Right lobe of liver (tissue), 6 donors: ENCODE results near the gene COA6. TPM values are rescaled to one million over a fixed set of nuclear protein-coding genes. Genes with fewer than 3 reads are reported as not detected.

Experiments used
- ATAC-seq, 4 donors: fragments of 200-7000 bp; cut with Tn5 transposase; one replicate each; pipeline ENCODE4 v1.9.1; 2020; ENCODE audit warnings: mild to moderate bottlenecking in 4 of 4, moderate library complexity in 4 of 4
- DNase-seq, 3 donors: peaks; one replicate each; pipeline ENCODE4 v3.0.0-alpha.2; 2020
- H3K27ac ChIP-seq, 3 donors: fragments of 200-600 bp; one replicate each; pipeline ENCODE4 v1.8.0; 2022
- H3K27me3 ChIP-seq, 2 donors: fragments of 200-600 bp; one replicate each; pipeline ENCODE4 v1.8.0; 2022
- H3K36me3 ChIP-seq, 4 donors: fragments of 200-600 bp; sonication (generic) in 1 of 4; one replicate each; pipeline versions ENCODE4 v1.5.1 to v1.8.0; 2017 to 2022; ENCODE audit warnings: control low read depth in 1 of 4
- H3K4me1 ChIP-seq, 4 donors: fragments of 200-600 bp; sonication (generic) in 1 of 4; one replicate each; pipeline versions ENCODE4 v1.5.1 to v1.8.0; 2017 to 2022; ENCODE audit warnings: control low read depth in 1 of 4
- H3K4me3 ChIP-seq, 3 donors: fragments of 200-600 bp; one replicate each; pipeline ENCODE4 v1.8.0; 2022
- H3K9me3 ChIP-seq, 4 donors: fragments of 200-600 bp; sonication (generic) in 1 of 4; one replicate each; pipeline versions ENCODE4 v1.5.1 to v1.8.0; 2017 to 2022; ENCODE audit warnings: control low read depth in 1 of 4
- CTCF ChIP-seq, 4 donors: fragments of 200-600 bp in 3 of 4; fragments of 450-650 bp in 1 of 4; IDR thresholded peaks; one replicate each; pipeline versions ENCODE4 v1.5.1 to v1.8.0; 2016 to 2022; ENCODE audit warnings: antibody characterized with exemption in 4 of 4, mild to moderate bottlenecking in 2 of 4
- POLR2A ChIP-seq: fragments of 450-650 bp; IDR thresholded peaks from one replicate; pipeline ENCODE4 v1.6.1; 2017; ENCODE audit warnings: antibody characterized with exemption, mild to moderate bottlenecking
- WGBS: methylation state at CpG from one replicate; pipeline ENCODE4 v1.1.6; 2018; ENCODE audit warnings: low coverage, low lambda C conversion rate; ENCODE audit not compliant: insufficient coverage; ENCODE audit errors: missing lambda C conversion rate; 5-methylcytosine and 5-hydroxymethylcytosine counted together
- intact Hi-C, 2 donors: fragments of 100-400 bp; cut with DNase I; formaldehyde crosslinking; loops; one replicate each; pipeline versions ENCODE4 v1.11.2 to v1.14.1; 2022
- total RNA-seq, 6 experiments: library from RNA; depleted of rRNA in 2 of 6; stranded (reverse); fragments of >200 nt in 2 of 6; fragmentation: NEBNext Ultra II Directional in 3 of 6; extraction: Animal tissue kit (Norgen Biotek cat#: 25700) in 3 of 6; gene quantifications; one replicate each; pipeline versions ENCODE4 v1.1.0 to v1.2.4, GENCODE V29; 2016 to 2023
- donor health status: DM: no; HTN: yes; CAD: no.
- donor health status: DM: no; HTN: no; CAD: no.
- donor health status: DM: no; HTN: no; CAD: no.
- donor health status: DM: no; HTN: yes; CAD: no.
- donor health status: DM: no; HTN: yes; CAD: no.

COA6 gene
- total RNA-seq, 6 experiments from 2014 or later = 12.8 to 29.3 (median 16.2) TPM

- Histone ChIP-seq H3K4me3 (no peak overlapping the region), H3K4me1 (peaks cover 0 to 3% (median 0%) of the 10 kb centered on the region in 4 donors), H3K36me3 (no peaks in the 10 kb centered on the region), H3K27ac (no peak overlapping the region), H3K9me3 (no peaks in the 10 kb centered on the region), H3K27me3 (no peaks in the 10 kb centered on the region)
- DNase-seq = no peak
- 58% methylated on average over 8 of the region's 9 CpGs for WGBS
- no peak for TF ChIP-seq POLR2A
- ATAC-seq = peak in 2 of 4 donors; percentile 43 to 53
- intact Hi-C loops = no loop called here
Observed at GRCh38 chr1:234327577-234328164, 45.6 kb upstream of the COA6 start.

- DNase-seq (no peak), ATAC-seq (no peak)
- H3K36me3 ChIP-seq = no peaks in the 10 kb centered on the region
- intact Hi-C loops = no loop called here
- no peak for TF ChIP-seq POLR2A
- TF ChIP-seq CTCF (IDR thresholded peaks at IDR 0.05) = no peak
- H3K27ac ChIP-seq = no peak overlapping the region
- H3K9me3 ChIP-seq = no peaks in the 10 kb centered on the region
- peaks cover 0 to 3% (median 0%) of the 10 kb centered on the region in 4 donors for H3K4me1 ChIP-seq
- H3K27me3 ChIP-seq = no peaks in the 10 kb centered on the region
- H3K4me3 ChIP-seq = no peak overlapping the region
- WGBS = 76% methylated on average over 4 of the region's 4 CpGs
Observed at GRCh38 chr1:234330843-234331215, 42.4 kb upstream of the COA6 start.

GRCh38 chr1:234331507-234331906 lies 41.7 kb upstream of the COA6 start:
- peaks cover 0 to 3% (median 0%) of the 10 kb centered on the region in 4 donors for H3K4me1 ChIP-seq
- H3K27me3 ChIP-seq = no peaks in the 10 kb centered on the region
- no peak overlapping the region for H3K4me3 ChIP-seq
- no peaks in the 10 kb centered on the region for H3K9me3 ChIP-seq
- WGBS = 28% methylated on average over 2 of the region's 2 CpGs
- no peak for ATAC-seq
- H3K27ac ChIP-seq = no peak overlapping the region
- DNase-seq = no peak
- H3K36me3 ChIP-seq = no peaks in the 10 kb centered on the region
- TF ChIP-seq POLR2A = no peak
- TF ChIP-seq CTCF (IDR thresholded peaks at IDR 0.05) = no peak
- intact Hi-C loops = no loop called here

GRCh38 chr1:234336359-234336758 lies 36.9 kb upstream of the COA6 start:
- 53% methylated on average over 2 of the region's 2 CpGs for WGBS
- H3K36me3 ChIP-seq = no peaks in the 10 kb centered on the region
- ATAC-seq (no peak), DNase-seq (no peak)
- H3K4me1 ChIP-seq = no peaks in the 10 kb centered on the region
- H3K27me3 ChIP-seq = no peaks in the 10 kb centered on the region
- no peak overlapping the region for H3K4me3 ChIP-seq
- H3K9me3 ChIP-seq = peaks cover 0 to 9% (median 3%) of the 10 kb centered on the region in 4 donors
- intact Hi-C loops = no loop called here
- TF ChIP-seq CTCF (IDR thresholded peaks at IDR 0.05) (no peak), POLR2A (no peak)
- H3K27ac ChIP-seq = no peak overlapping the region

GRCh38 chr1:234337233-234337632 lies 36.0 kb upstream of the COA6 start:
- H3K4me3 ChIP-seq = no peak overlapping the region
- H3K27me3 ChIP-seq = no peaks in the 10 kb centered on the region
- H3K27ac ChIP-seq = no peak overlapping the region
- DNase-seq (no peak), ATAC-seq (no peak)
- H3K9me3 ChIP-seq = peaks cover 0 to 9% (median 3%) of the 10 kb centered on the region in 4 donors
- 100% methylated on average over 1 of the region's 1 CpG for WGBS
- TF ChIP-seq POLR2A (no peak), CTCF (IDR thresholded peaks at IDR 0.05) (no peak)
- H3K36me3 ChIP-seq = no peaks in the 10 kb centered on the region
- intact Hi-C loops = no loop called here
- no peaks in the 10 kb centered on the region for H3K4me1 ChIP-seq
